ENCODE measurements around the gene DCX. TPM values are rescaled to one million over a fixed set of nuclear protein-coding genes. Genes with fewer than 3 reads are reported as not detected.

The DCX gene
- total RNA-seq, 1 donor, result not detected

- no peak for DNase-seq (ENCODE audit: low read depth)
- TF ChIP-seq CTCF (IDR thresholded peaks at IDR 0.05; ENCODE audit: insufficient read depth, low read depth, low read length), result no peak
- no peak overlapping the region for H3K4me3 ChIP-seq (ENCODE audit: low read depth, low read length)
These were observed 16.8 kb downstream of the DCX start for GRCh38 chrX:111395149-111395548.

- TF ChIP-seq CTCF (IDR thresholded peaks at IDR 0.05; ENCODE audit: insufficient read depth, low read depth, low read length), result no peak
- no peak overlapping the region for H3K4me3 ChIP-seq (ENCODE audit: low read depth, low read length)
- no peak for DNase-seq (ENCODE audit: low read depth)
These were observed 17.4 kb downstream of the DCX start for GRCh38 chrX:111394569-111394968.

GRCh38 chrX:111387470-111388070, 24.4 kb downstream of the DCX start:
- H3K4me3 ChIP-seq (ENCODE audit: low read depth, low read length), result no peak overlapping the region
- TF ChIP-seq CTCF (IDR thresholded peaks at IDR 0.05; ENCODE audit: insufficient read depth, low read depth, low read length), result no peak
- DNase-seq (ENCODE audit: low read depth), result no peak

GRCh38 chrX:111386615-111387233, 25.3 kb downstream of the DCX start:
- no peak for DNase-seq (ENCODE audit: low read depth)
- TF ChIP-seq CTCF (IDR thresholded peaks at IDR 0.05; ENCODE audit: insufficient read depth, low read depth, low read length), result no peak
- no peak overlapping the region for H3K4me3 ChIP-seq (ENCODE audit: low read depth, low read length)

GRCh38 chrX:111386077-111386476, 25.9 kb downstream of the DCX start:
- no peak for TF ChIP-seq CTCF (IDR thresholded peaks at IDR 0.05; ENCODE audit: insufficient read depth, low read depth, low read length)
- no peak overlapping the region for H3K4me3 ChIP-seq (ENCODE audit: low read depth, low read length)
- no peak for DNase-seq (ENCODE audit: low read depth)

GRCh38 chrX:111382277-111382676, 29.7 kb downstream of the DCX start:
- no peak for DNase-seq (ENCODE audit: low read depth)
- TF ChIP-seq CTCF (IDR thresholded peaks at IDR 0.05; ENCODE audit: insufficient read depth, low read depth, low read length), result no peak
- no peak overlapping the region for H3K4me3 ChIP-seq (ENCODE audit: low read depth, low read length)
